Uterus (tissue), 4 donors: ENCODE results near the gene DCAF8. TPM values are rescaled to one million over a fixed set of nuclear protein-coding genes. Genes with fewer than 3 reads are reported as not detected.

Source experiments
- DNase-seq, 2 donors: peaks; one replicate each; pipeline ENCODE4 v3.0.0-alpha.2; 2019 to 2020
- H3K27ac ChIP-seq, 2 donors: fragments of 200-600 bp; sonication (generic); 1 replicate in 1 of 2; 2 replicates in 1 of 2; pipeline ENCODE4 v1.5.1; 2016 to 2018
- H3K27me3 ChIP-seq, 2 donors: fragments of 200-600 bp; sonication (generic); one replicate each; pipeline ENCODE4 v1.5.1; 2018 to 2019; ENCODE audit warnings: control low read depth in 1 of 2
- H3K36me3 ChIP-seq, 2 donors: fragments of 200-600 bp; sonication (generic); one replicate each; pipeline ENCODE4 v1.5.1; 2019; ENCODE audit warnings: control low read depth in 1 of 2
- H3K4me1 ChIP-seq, 2 donors: fragments of 200-600 bp; sonication (generic); one replicate each; pipeline ENCODE4 v1.5.1; 2018 to 2019; ENCODE audit warnings: control low read depth in 1 of 2
- H3K4me3 ChIP-seq, 2 donors: fragments of 200-600 bp; sonication (generic); 1 replicate in 1 of 2; 2 replicates in 1 of 2; pipeline ENCODE4 v1.5.1; 2018 to 2019; ENCODE audit warnings: mild to moderate bottlenecking in 1 of 2
- H3K9me3 ChIP-seq, 2 donors: fragments of 200-600 bp; sonication (generic); one replicate each; pipeline ENCODE4 v1.5.1; 2019; ENCODE audit warnings: control low read depth in 1 of 2
- CTCF ChIP-seq, 4 experiments: fragments of 200-600 bp in 2 of 4; fragments of 450-650 bp in 2 of 4; sonication (generic) in 2 of 4; IDR thresholded peaks; one replicate each; pipeline ENCODE4 v1.5.1; 2016 to 2019; ENCODE audit warnings: antibody characterized with exemption in 4 of 4, mild to moderate bottlenecking in 2 of 4, moderate library complexity in 1 of 4
- POLR2A ChIP-seq, 2 donors: fragments of 450-650 bp; IDR thresholded peaks; one replicate each; pipeline ENCODE4 v1.6.1; 2016; ENCODE audit warnings: antibody characterized with exemption in 2 of 2, mild to moderate bottlenecking in 1 of 2, moderate library complexity in 1 of 2
- intact Hi-C: fragments of 100-400 bp; cut with DNase I; formaldehyde crosslinking; loops from one replicate; pipeline ENCODE4 v1.15.1; 2023; ENCODE audit warnings: low total_unique reads
- total RNA-seq, 4 donors: library from RNA; depleted of rRNA in 3 of 4; stranded (reverse); fragments of >200 nt in 3 of 4; gene quantifications; one replicate each; pipeline versions ENCODE4 v1.1.0 to v1.2.4, GENCODE V29; 2014 to 2023
- donor health status: DM: yes; HTN: yes; CAD: no.

Gene DCAF8
- total RNA-seq, 4 donors from 2014 or later = 36.8 to 167 (median 94.8) TPM

GRCh38 chr1:160178731-160179130 is 83.6 kb downstream of the DCAF8 start:
- DNase-seq = no peak
- intact Hi-C loops = no loop called here
- Histone ChIP-seq H3K36me3 (no peaks in the 10 kb centered on the region), H3K9me3 (no peaks in the 10 kb centered on the region), H3K27me3 (no peaks in the 10 kb centered on the region), H3K27ac (no peak overlapping the region), H3K4me1 (no peaks in the 10 kb centered on the region), H3K4me3 (no peak overlapping the region)
- TF ChIP-seq POLR2A (IDR thresholded peaks at IDR 0.05) (no peak), CTCF (IDR thresholded peaks at IDR 0.05) (no peak)

- H3K4me1 ChIP-seq = no peaks in the 10 kb centered on the region
- H3K36me3 ChIP-seq = no peaks in the 10 kb centered on the region
- H3K4me3 ChIP-seq = no peak overlapping the region
- no peak for DNase-seq
- no peak for TF ChIP-seq CTCF (IDR thresholded peaks at IDR 0.05)
- TF ChIP-seq POLR2A (IDR thresholded peaks at IDR 0.05) = no peak
- no peak overlapping the region for H3K27ac ChIP-seq
- intact Hi-C loops = no loop called here
- H3K9me3 ChIP-seq = no peaks in the 10 kb centered on the region
- H3K27me3 ChIP-seq = no peaks in the 10 kb centered on the region
Observed at GRCh38 chr1:160177667-160178066, 84.7 kb downstream of the DCAF8 start.

DNA sequence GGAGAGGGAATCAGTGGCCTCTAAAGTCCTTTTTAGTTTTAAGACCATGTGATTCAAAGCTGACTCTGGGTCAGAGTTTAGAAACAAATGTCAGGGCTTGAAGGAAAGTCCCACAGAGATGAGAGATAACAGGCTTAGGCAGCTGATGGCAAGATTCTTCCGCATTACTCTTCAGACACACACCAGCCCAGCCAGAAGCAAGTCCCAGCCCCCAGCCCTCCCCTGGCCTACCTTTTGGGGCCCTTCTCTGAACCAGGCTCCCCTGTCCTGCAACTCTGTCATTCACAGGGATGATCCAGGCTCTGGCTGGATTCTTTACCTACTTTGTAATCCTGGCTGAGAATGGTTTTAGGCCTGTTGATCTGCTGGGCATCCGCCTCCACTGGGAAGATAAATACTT is 85.1 kb downstream of the DCAF8 start:
- no peak for DNase-seq
- no peaks in the 10 kb centered on the region for H3K4me1 ChIP-seq
- no peaks in the 10 kb centered on the region for H3K9me3 ChIP-seq
- H3K4me3 ChIP-seq = no peak overlapping the region
- H3K27ac ChIP-seq = no peak overlapping the region
- TF ChIP-seq CTCF (IDR thresholded peaks at IDR 0.05) = no peak
- no peak for TF ChIP-seq POLR2A (IDR thresholded peaks at IDR 0.05)
- intact Hi-C loops = no loop called here
- H3K36me3 ChIP-seq = no peaks in the 10 kb centered on the region
- H3K27me3 ChIP-seq = no peaks in the 10 kb centered on the region

DNA sequence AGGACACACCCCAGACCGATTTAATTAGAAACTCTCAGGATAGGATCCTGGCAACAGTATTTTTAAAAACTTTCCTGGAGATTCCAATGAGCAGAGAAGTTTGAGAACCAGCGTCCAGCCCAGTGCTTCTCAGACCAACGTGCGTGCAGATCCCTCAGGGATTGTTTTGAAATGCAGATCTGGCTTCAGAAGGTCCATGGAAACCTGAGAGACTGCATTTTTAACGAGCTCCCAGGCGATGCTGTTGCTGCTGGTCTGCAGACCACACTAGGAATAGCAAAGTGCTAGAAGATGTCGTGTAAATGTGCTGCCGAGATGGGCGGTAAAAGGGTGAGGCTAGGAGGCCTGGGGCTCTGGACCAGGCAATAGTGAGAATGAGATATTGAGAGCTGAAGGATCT is 90.4 kb downstream of the DCAF8 start:
- TF ChIP-seq POLR2A (IDR thresholded peaks at IDR 0.05) (no peak), CTCF (IDR thresholded peaks at IDR 0.05) (no peak)
- no peak for DNase-seq
- Histone ChIP-seq H3K4me3 (no peak overlapping the region), H3K4me1 (no peaks in the 10 kb centered on the region), H3K36me3 (no peaks in the 10 kb centered on the region), H3K27me3 (no peaks in the 10 kb centered on the region), H3K27ac (no peak overlapping the region), H3K9me3 (no peaks in the 10 kb centered on the region)
- intact Hi-C loops = no loop called here

DNA sequence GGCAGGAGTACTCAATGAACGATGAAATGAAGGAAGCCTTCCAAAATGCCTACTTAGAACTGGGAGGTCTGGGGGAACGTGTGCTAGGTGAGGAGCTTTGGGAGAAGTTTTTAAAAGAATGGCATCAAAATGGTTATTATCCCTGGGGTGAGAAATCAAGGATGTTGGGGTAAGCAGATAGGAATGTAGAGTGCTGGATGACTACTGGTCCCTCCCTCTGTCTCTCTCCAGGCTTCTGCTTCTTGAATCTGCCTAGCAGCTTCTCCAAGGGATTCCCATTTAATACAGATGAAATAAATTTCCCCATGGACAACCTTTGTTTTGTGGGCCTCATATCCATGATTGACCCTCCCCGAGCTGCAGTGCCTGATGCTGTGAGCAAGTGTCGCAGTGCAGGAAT is 91.0 kb downstream of the DCAF8 start:
- DNase-seq = no peak
- no peak overlapping the region for H3K27ac ChIP-seq
- H3K27me3 ChIP-seq = no peaks in the 10 kb centered on the region
- intact Hi-C loops = no loop called here
- no peaks in the 10 kb centered on the region for H3K4me1 ChIP-seq
- no peaks in the 10 kb centered on the region for H3K9me3 ChIP-seq
- TF ChIP-seq POLR2A (IDR thresholded peaks at IDR 0.05) (no peak), CTCF (IDR thresholded peaks at IDR 0.05) (no peak)
- no peaks in the 10 kb centered on the region for H3K36me3 ChIP-seq
- no peak overlapping the region for H3K4me3 ChIP-seq
